ENCODE measurements around the gene ZNF532. TPM values are rescaled to one million over a fixed set of nuclear protein-coding genes. Genes with fewer than 3 reads are reported as not detected.

Gene ZNF532
- total RNA-seq, 4 donors from 2014 or later, result 80.2 to 111 (median 109) TPM

DNA sequence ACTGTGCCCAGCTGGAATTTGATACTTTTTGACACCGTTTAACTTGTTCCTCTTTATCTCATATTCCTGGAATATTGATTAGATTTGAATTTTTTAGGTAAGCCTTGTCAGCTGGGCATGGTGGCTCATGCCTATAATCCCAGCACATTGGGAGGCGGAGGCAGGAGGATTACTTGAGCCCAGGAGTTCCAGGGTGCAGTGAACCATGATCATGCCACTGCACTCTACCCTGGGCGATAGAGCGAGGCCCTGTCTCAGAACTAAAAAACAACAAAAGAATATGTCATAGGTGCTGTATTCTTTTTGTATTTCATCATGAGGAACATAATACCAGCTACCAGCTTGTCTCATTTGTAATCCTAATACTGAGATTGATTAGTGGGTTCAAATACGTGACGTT, 90.3 kb downstream of the ZNF532 start:
- Histone ChIP-seq H3K9me3 (no peaks in the 10 kb centered on the region), H3K4me3 (replicated peaks in 1 of 3) (no peak overlapping the region), H3K27me3 (no peaks in the 10 kb centered on the region), H3K36me3 (no peaks in the 10 kb centered on the region), H3K4me1 (peaks cover 10 to 21% of the 10 kb centered on the region in 2 donors), H3K27ac (peak overlapping the region in 1 of 3 donors; percentile 17)
- intact Hi-C loops (cut with DNase I), result no loop called here
- no peak for TF ChIP-seq POLR2A (IDR thresholded peaks at IDR 0.05)
- TF ChIP-seq, protein P1, sequence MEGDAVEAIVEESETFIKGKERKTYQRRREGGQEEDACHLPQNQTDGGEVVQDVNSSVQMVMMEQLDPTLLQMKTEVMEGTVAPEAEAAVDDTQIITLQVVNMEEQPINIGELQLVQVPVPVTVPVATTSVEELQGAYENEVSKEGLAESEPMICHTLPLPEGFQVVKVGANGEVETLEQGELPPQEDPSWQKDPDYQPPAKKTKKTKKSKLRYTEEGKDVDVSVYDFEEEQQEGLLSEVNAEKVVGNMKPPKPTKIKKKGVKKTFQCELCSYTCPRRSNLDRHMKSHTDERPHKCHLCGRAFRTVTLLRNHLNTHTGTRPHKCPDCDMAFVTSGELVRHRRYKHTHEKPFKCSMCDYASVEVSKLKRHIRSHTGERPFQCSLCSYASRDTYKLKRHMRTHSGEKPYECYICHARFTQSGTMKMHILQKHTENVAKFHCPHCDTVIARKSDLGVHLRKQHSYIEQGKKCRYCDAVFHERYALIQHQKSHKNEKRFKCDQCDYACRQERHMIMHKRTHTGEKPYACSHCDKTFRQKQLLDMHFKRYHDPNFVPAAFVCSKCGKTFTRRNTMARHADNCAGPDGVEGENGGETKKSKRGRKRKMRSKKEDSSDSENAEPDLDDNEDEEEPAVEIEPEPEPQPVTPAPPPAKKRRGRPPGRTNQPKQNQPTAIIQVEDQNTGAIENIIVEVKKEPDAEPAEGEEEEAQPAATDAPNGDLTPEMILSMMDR (IDR thresholded peaks at IDR 0.05), result no peak
- 87 to 97% methylated on average over 6 of the region's 6 CpGs for WGBS, 2 donors
- peak; percentile 35 to 61 for DNase-seq

DNA sequence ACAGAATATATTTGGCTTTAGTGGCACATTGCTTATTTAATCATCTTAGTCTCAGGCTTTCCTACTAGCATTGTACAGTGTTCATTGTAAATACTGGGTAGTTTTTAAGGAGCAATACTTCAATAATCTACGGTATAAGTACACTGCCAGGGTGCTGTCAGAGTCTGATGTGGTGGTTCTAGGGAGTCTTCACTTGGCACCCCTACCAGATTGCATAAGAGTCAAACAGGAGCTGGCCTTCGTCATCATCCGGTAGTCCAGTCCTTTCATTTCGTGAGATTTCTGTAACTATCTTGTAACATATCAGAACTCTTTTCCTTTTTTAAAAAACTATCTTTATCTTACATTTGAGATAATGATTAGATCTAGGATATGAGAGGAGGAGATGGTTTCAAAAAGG, 91.1 kb downstream of the ZNF532 start:
- Histone ChIP-seq H3K36me3 (no peaks in the 10 kb centered on the region), H3K27ac (peak overlapping the region in 1 of 3 donors; percentile 5), H3K27me3 (no peaks in the 10 kb centered on the region), H3K4me3 (replicated peaks in 1 of 3) (no peak overlapping the region), H3K4me1 (peaks cover 10 to 21% of the 10 kb centered on the region in 2 donors), H3K9me3 (no peaks in the 10 kb centered on the region)
- intact Hi-C loops (cut with DNase I), result no loop called here
- WGBS, 2 donors, result 84 to 91% methylated on average over 4 of the region's 4 CpGs
- TF ChIP-seq, protein P1 (IDR thresholded peaks at IDR 0.05), result no peak
- TF ChIP-seq POLR2A (IDR thresholded peaks at IDR 0.05), result no peak
- no peak for DNase-seq

DNA sequence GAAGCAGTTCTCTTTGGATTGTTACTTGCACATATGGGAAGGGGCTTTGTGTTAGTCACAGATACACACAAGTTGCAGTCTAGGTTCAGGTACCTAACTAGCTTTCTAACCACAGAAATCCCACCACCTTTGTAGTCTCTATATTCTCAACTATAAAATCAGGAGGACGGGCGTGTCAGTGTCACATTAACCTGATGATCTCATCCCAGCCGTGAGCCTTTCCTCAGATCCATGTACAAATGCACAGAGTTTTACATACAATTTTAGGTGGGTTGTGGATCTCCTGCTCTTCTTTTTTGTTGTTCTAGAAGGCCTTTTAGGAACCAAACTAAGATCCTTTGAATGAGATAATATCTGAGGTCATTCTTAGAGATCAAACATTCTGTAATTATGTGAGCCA, 94.0 kb downstream of the ZNF532 start:
- no peak overlapping the region for H3K4me3 ChIP-seq (replicated peaks in 1 of 3)
- no peaks in the 10 kb centered on the region for H3K9me3 ChIP-seq
- no peak for TF ChIP-seq POLR2A (IDR thresholded peaks at IDR 0.05)
- TF ChIP-seq, protein P1 (IDR thresholded peaks at IDR 0.05), result no peak
- peaks cover 17 to 30% of the 10 kb centered on the region in 2 donors for H3K4me1 ChIP-seq
- no peak overlapping the region for H3K27ac ChIP-seq
- no peak for DNase-seq
- 95 to 97% methylated on average over 3 of the region's 3 CpGs for WGBS, 2 donors
- H3K27me3 ChIP-seq, result no peaks in the 10 kb centered on the region
- intact Hi-C loops (cut with DNase I), result no loop called here
- H3K36me3 ChIP-seq, result no peaks in the 10 kb centered on the region

DNA sequence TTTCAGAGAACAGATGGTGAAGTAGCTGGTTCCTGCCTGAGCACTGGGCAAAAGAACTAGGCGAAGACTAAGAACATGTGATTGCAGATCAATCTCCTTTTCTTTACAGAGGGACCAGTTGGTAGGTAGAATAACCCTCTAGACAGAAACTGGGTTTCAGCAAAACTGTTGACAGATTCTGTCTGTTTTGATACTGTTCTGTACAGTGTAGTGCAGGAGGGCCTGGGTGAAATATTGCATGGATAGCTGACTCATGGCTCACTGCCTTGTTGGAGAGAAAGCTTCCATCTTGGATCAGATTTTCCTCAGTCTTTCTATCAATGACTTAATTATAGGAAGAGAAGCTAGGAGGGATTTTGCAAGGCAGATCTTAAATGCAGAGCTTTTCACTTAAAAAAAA, 95.8 kb downstream of the ZNF532 start:
- no peaks in the 10 kb centered on the region for H3K36me3 ChIP-seq
- no peak overlapping the region for H3K27ac ChIP-seq
- TF ChIP-seq, protein P1 (IDR thresholded peaks at IDR 0.05), result no peak
- no peak for TF ChIP-seq POLR2A (IDR thresholded peaks at IDR 0.05)

DNA sequence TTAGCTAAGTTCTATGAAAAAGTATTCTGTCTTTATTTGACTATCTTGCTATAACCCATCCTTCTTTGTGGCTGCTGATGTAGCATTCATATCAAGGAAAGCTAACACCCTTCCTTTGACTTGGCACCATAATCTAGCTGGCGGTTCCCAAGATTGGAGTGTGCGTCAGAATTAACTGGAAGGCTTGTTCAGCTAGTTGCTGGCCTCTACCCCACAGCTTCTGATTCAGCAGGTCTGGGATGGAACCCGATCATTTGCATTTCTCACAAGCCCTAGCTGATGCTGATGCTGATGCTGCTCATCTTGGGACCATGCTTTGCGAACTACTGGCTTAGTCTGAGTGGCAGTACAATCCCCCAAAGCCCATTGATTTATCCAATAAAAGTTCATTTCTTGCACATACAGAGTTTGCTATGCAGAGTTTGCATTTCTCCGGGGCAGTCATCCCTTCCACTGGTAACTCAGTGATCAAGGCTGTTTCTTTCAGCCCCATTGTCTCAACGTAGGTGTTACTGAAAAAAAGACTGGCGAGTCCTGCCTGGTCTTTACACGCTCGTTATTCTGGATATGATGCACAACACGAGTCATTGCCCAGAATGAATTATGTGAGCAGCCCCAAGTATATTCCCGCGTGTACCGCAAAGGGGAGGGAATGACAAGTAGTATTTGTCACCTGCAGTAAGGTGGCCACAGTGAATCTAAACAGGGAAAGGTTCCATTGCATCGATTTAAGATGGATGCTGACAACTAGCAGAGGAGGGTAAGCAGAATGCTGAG, 96.5 kb downstream of the ZNF532 start:
- no peak for DNase-seq
- no peak for TF ChIP-seq POLR2A (IDR thresholded peaks at IDR 0.05)
- TF ChIP-seq, protein P1 (IDR thresholded peaks at IDR 0.05), result no peak

More for the DNA sequence above, 95.8 kb downstream of the ZNF532 start:
- WGBS, 2 donors, result 94 to 100% methylated on average over 1 of the region's 1 CpG
- H3K4me1 ChIP-seq, result peaks cover 8 to 32% of the 10 kb centered on the region in 2 donors
- no peaks in the 10 kb centered on the region for H3K27me3 ChIP-seq
- H3K4me3 ChIP-seq (replicated peaks in 1 of 3), result no peak overlapping the region
- no peak for DNase-seq
- no peaks in the 10 kb centered on the region for H3K9me3 ChIP-seq
- intact Hi-C loops (cut with DNase I), result no loop called here

More for the DNA sequence above, 96.5 kb downstream of the ZNF532 start:
- Histone ChIP-seq H3K27me3 (no peaks in the 10 kb centered on the region), H3K27ac (peak overlapping the region in 2 of 3 donors; percentile 4 to 41), H3K4me3 (replicated peaks in 1 of 3) (no peak overlapping the region), H3K9me3 (no peaks in the 10 kb centered on the region), H3K36me3 (no peaks in the 10 kb centered on the region), H3K4me1 (peaks cover 14 to 35% of the 10 kb centered on the region in 2 donors)
- 91 to 92% methylated on average over 14 of the region's 14 CpGs for WGBS, 2 donors
- intact Hi-C loops (cut with DNase I), result no loop called here
